Measurements from ENCODE around the gene PRKCG.

The PRKCG gene

GRCh38 chr19:53907193-53907581 is 25.2 kb downstream of the PRKCG start:
- DNase-seq (ENCODE audit: insufficient read length, low spot score) (no peak), FAIRE-seq (no peak)
- TF ChIP-seq POU2F2 (IDR thresholded peaks at IDR 0.05; ENCODE audit: low read depth, low read length) (no peak), POLR2AphosphoS5 (IDR thresholded peaks at IDR 0.05; ENCODE audit: low read depth, low read length) (no peak), PAX5 (IDR thresholded peaks at IDR 0.05; ENCODE audit: insufficient read depth, low read length, severe bottlenecking) (no peak), SPI1 (IDR thresholded peaks at IDR 0.05; ENCODE audit: low read depth, low read length) (no peak), POLR2A (IDR thresholded peaks at IDR 0.05; ENCODE audit: low read depth, low read length) (no peak), TAF1 (IDR thresholded peaks at IDR 0.05; ENCODE audit: low read depth, low read length) (no peak)

GRCh38 chr19:53907690-53908089 is 25.7 kb downstream of the PRKCG start:
- DNase-seq (ENCODE audit: insufficient read length, low spot score) = no peak
- FAIRE-seq = no peak
- no peak for TF ChIP-seq TAF1 (IDR thresholded peaks at IDR 0.05; ENCODE audit: low read depth, low read length)
- no peak for TF ChIP-seq POLR2A (IDR thresholded peaks at IDR 0.05; ENCODE audit: low read depth, low read length)
- TF ChIP-seq PAX5 (IDR thresholded peaks at IDR 0.05; ENCODE audit: insufficient read depth, low read length, severe bottlenecking) = no peak
- TF ChIP-seq SPI1 (IDR thresholded peaks at IDR 0.05; ENCODE audit: low read depth, low read length) = no peak
- no peak for TF ChIP-seq POLR2AphosphoS5 (IDR thresholded peaks at IDR 0.05; ENCODE audit: low read depth, low read length)
- TF ChIP-seq POU2F2 (IDR thresholded peaks at IDR 0.05; ENCODE audit: low read depth, low read length) = no peak

GRCh38 chr19:53908106-53908934 is 26.3 kb downstream of the PRKCG start:
- no peak for TF ChIP-seq SPI1 (IDR thresholded peaks at IDR 0.05; ENCODE audit: low read depth, low read length)
- TF ChIP-seq POLR2AphosphoS5 (IDR thresholded peaks at IDR 0.05; ENCODE audit: low read depth, low read length) = no peak
- no peak for TF ChIP-seq TAF1 (IDR thresholded peaks at IDR 0.05; ENCODE audit: low read depth, low read length)
- no peak for TF ChIP-seq POU2F2 (IDR thresholded peaks at IDR 0.05; ENCODE audit: low read depth, low read length)
- no peak for TF ChIP-seq PAX5 (IDR thresholded peaks at IDR 0.05; ENCODE audit: insufficient read depth, low read length, severe bottlenecking)
- TF ChIP-seq POLR2A (IDR thresholded peaks at IDR 0.05; ENCODE audit: low read depth, low read length) = no peak
- FAIRE-seq (no peak), DNase-seq (ENCODE audit: insufficient read length, low spot score) (peak; percentile 34)

GRCh38 chr19:53908935-53909415 is 27.0 kb downstream of the PRKCG start, which contains the start of gene CACNG7:
Gene CACNG7, plus strand, starts transcription at chr19:53909278. Its CDS starts 3,554 bp downstream, at chr19:53912832.
- DNase-seq (ENCODE audit: insufficient read length, low spot score) (no peak), FAIRE-seq (no peak)
- no peak for TF ChIP-seq POU2F2 (IDR thresholded peaks at IDR 0.05; ENCODE audit: low read depth, low read length)
- no peak for TF ChIP-seq POLR2AphosphoS5 (IDR thresholded peaks at IDR 0.05; ENCODE audit: low read depth, low read length)
- no peak for TF ChIP-seq POLR2A (IDR thresholded peaks at IDR 0.05; ENCODE audit: low read depth, low read length)
- no peak for TF ChIP-seq PAX5 (IDR thresholded peaks at IDR 0.05; ENCODE audit: insufficient read depth, low read length, severe bottlenecking)
- TF ChIP-seq SPI1 (IDR thresholded peaks at IDR 0.05; ENCODE audit: low read depth, low read length) = no peak
- TF ChIP-seq TAF1 (IDR thresholded peaks at IDR 0.05; ENCODE audit: low read depth, low read length) = no peak

GRCh38 chr19:53909471-53910169 is 27.6 kb downstream of the PRKCG start:
- DNase-seq (ENCODE audit: insufficient read length, low spot score) (no peak), FAIRE-seq (no peak)
- TF ChIP-seq POU2F2 (IDR thresholded peaks at IDR 0.05; ENCODE audit: low read depth, low read length) = no peak

GRCh38 chr19:53910170-53910518 is 28.1 kb downstream of the PRKCG start:
- no peak for TF ChIP-seq POLR2A (IDR thresholded peaks at IDR 0.05; ENCODE audit: low read depth, low read length)
- TF ChIP-seq TAF1 (IDR thresholded peaks at IDR 0.05; ENCODE audit: low read depth, low read length) = no peak
- no peak for TF ChIP-seq SPI1 (IDR thresholded peaks at IDR 0.05; ENCODE audit: low read depth, low read length)
- no peak for TF ChIP-seq PAX5 (IDR thresholded peaks at IDR 0.05; ENCODE audit: insufficient read depth, low read length, severe bottlenecking)
- no peak for TF ChIP-seq POLR2AphosphoS5 (IDR thresholded peaks at IDR 0.05; ENCODE audit: low read depth, low read length)
- TF ChIP-seq POU2F2 (IDR thresholded peaks at IDR 0.05; ENCODE audit: low read depth, low read length) = no peak
- DNase-seq (ENCODE audit: insufficient read length, low spot score) = no peak
- FAIRE-seq = no peak

- DNase-seq (ENCODE audit: insufficient read length, low spot score) = no peak
- FAIRE-seq = no peak
- TF ChIP-seq POLR2AphosphoS5 (IDR thresholded peaks at IDR 0.05; ENCODE audit: low read depth, low read length) = no peak
- no peak for TF ChIP-seq PAX5 (IDR thresholded peaks at IDR 0.05; ENCODE audit: insufficient read depth, low read length, severe bottlenecking)
Measured at GRCh38 chr19:53912653-53913052, 30.7 kb downstream of the PRKCG start.

GRCh38 chr19:53915000-53915399 is 33.0 kb downstream of the PRKCG start:
- DNase-seq (ENCODE audit: insufficient read length, low spot score) = no peak
- FAIRE-seq = no peak
- TF ChIP-seq POLR2AphosphoS5 (IDR thresholded peaks at IDR 0.05; ENCODE audit: low read depth, low read length) (no peak), SPI1 (IDR thresholded peaks at IDR 0.05; ENCODE audit: low read depth, low read length) (no peak), PAX5 (IDR thresholded peaks at IDR 0.05; ENCODE audit: insufficient read depth, low read length, severe bottlenecking) (no peak), POLR2A (IDR thresholded peaks at IDR 0.05; ENCODE audit: low read depth, low read length) (no peak), TAF1 (IDR thresholded peaks at IDR 0.05; ENCODE audit: low read depth, low read length) (no peak), POU2F2 (IDR thresholded peaks at IDR 0.05; ENCODE audit: low read depth, low read length) (no peak)

- no peak for TF ChIP-seq PAX5 (IDR thresholded peaks at IDR 0.05; ENCODE audit: insufficient read depth, low read length, severe bottlenecking)
- no peak for TF ChIP-seq SPI1 (IDR thresholded peaks at IDR 0.05; ENCODE audit: low read depth, low read length)
- TF ChIP-seq POU2F2 (IDR thresholded peaks at IDR 0.05; ENCODE audit: low read depth, low read length) = no peak
- no peak for TF ChIP-seq POLR2A (IDR thresholded peaks at IDR 0.05; ENCODE audit: low read depth, low read length)
- no peak for TF ChIP-seq TAF1 (IDR thresholded peaks at IDR 0.05; ENCODE audit: low read depth, low read length)
- no peak for TF ChIP-seq POLR2AphosphoS5 (IDR thresholded peaks at IDR 0.05; ENCODE audit: low read depth, low read length)
- DNase-seq (ENCODE audit: insufficient read length, low spot score) (no peak), FAIRE-seq (no peak)
Measured at GRCh38 chr19:53916004-53916403, 34.0 kb downstream of the PRKCG start.
